Ovary (tissue), 9 donors: Measurements from ENCODE around the gene NEDD9. TPM values are rescaled to one million over a fixed set of nuclear protein-coding genes. Genes with fewer than 3 reads are reported as not detected.

ENCODE experiments used
- DNase-seq, 5 donors: peaks; one replicate each; pipeline ENCODE4 v3.0.0-alpha.2; 2019 to 2020
- H3K27ac ChIP-seq, 2 donors: fragments of 200-600 bp; one replicate each; pipeline versions ENCODE4 v1.5.1 to v1.8.0; 2019 to 2022
- H3K27me3 ChIP-seq: fragments of 200-600 bp; one replicate; pipeline ENCODE4 v1.8.0; 2022
- H3K36me3 ChIP-seq: fragments of 200-600 bp; sonication (generic); one replicate; pipeline ENCODE4 v1.5.1; 2019
- H3K4me1 ChIP-seq: one replicate; pipeline ENCODE4 v1.8.1; 2013; ENCODE audit warnings: mild to moderate bottlenecking, moderate library complexity; ENCODE audit not compliant: insufficient read depth
- H3K4me3 ChIP-seq: fragments of 200-600 bp; sonication (generic); one replicate; pipeline ENCODE4 v1.5.1; 2017
- H3K9me3 ChIP-seq, 2 donors: fragments of 200-600 bp in 1 of 2; sonication (generic) in 1 of 2; one replicate each; pipeline versions ENCODE4 v1.5.1 to v1.8.1; 2013 to 2019; ENCODE audit warnings: mild to moderate bottlenecking in 1 of 2, moderate library complexity in 1 of 2
- CTCF ChIP-seq, 3 donors: fragments of 450-650 bp in 2 of 3; fragments of 200-600 bp in 1 of 3; IDR thresholded peaks; one replicate each; pipeline versions ENCODE4 v1.5.1 to v1.8.0; 2016 to 2022; ENCODE audit warnings: antibody characterized with exemption in 3 of 3, mild to moderate bottlenecking in 1 of 3
- EP300 ChIP-seq: sonication (generic); formaldehyde crosslinking; IDR thresholded peaks from one replicate; pipeline ENCODE4 v1.6.1; 2017; ENCODE audit warnings: antibody characterized with exemption
- POLR2A ChIP-seq: fragments of 450-650 bp; IDR thresholded peaks from one replicate; pipeline ENCODE4 v1.6.1; 2017; ENCODE audit warnings: antibody characterized with exemption, mild to moderate bottlenecking, moderate library complexity
- WGBS, 3 donors: extraction: QIAGEN DNeasy Blood & Tissue Kit in 1 of 3; methylation state at CpG; one replicate each; pipeline versions ENCODE4 v1.1.5 to v1.1.7; 2013 to 2017; 5-methylcytosine and 5-hydroxymethylcytosine counted together
- intact Hi-C, 4 donors: fragments of 100-400 bp; cut with DNase I; formaldehyde crosslinking; loops; one replicate each; pipeline versions ENCODE4 v1.11.0 to v1.15.1; 2022 to 2023
- polyA plus RNA-seq, 2 donors: library from polyadenylated mRNA; stranded (reverse); fragments of 200-250 nt in 1 of 2; fragments of 350-450 nt in 1 of 2; fragmentation: Illumina TruSeq in 1 of 2; extraction: RNeasy Lipid Tissue Mini Kit (QIAGEN cat#74804) in 1 of 2; gene quantifications; one replicate each; pipeline ENCODE4 v1.2.3, GENCODE V29; 2013 to 2014
- total RNA-seq, 7 donors: library from RNA; depleted of rRNA in 2 of 7; stranded (reverse); fragments of >200 nt in 2 of 7; fragmentation: NEBNext Ultra II Directional in 3 of 7; extraction: Animal tissue kit (Norgen Biotek cat#: 25700) in 3 of 7; gene quantifications; one replicate each; pipeline versions ENCODE4 v1.1.0 to v1.2.4, GENCODE V29; 2016 to 2023
- donor health status: DM: no; HTN: no; CAD: no; lungs with moderate emphysema.
- donor health status: DM: no; HTN: no; CAD: no.
- donor health status: Bipolar disorder and iron deficiency.
- donor health status: DM: yes; HTN: yes; CAD: no.
- donor health status: DM: no; HTN: no; CAD: no.
- donor health status: DM: yes; HTN: yes; CAD: no.

The NEDD9 gene
- total and polyA plus RNA-seq, 9 donors: 5.0 to 49.4 (median 13.7) TPM

- no peak for DNase-seq
- Histone ChIP-seq H3K9me3 (peaks cover 0 to 4% of the 10 kb centered on the region in 2 donors), H3K27ac (no peak overlapping the region), H3K27me3 (no peaks in the 10 kb centered on the region), H3K36me3 (no peaks in the 10 kb centered on the region), H3K4me1 (no peaks in the 10 kb centered on the region), H3K4me3 (no peak overlapping the region)
- TF ChIP-seq CTCF (IDR thresholded peaks at IDR 0.05) (no peak), EP300 (no peak), POLR2A (no peak)
- intact Hi-C loops: no loop called here
- WGBS, 3 donors: 92 to 95% (median 94%) methylated on average over 5 of the region's 5 CpGs
Measured at GRCh38 chr6:11188161-11188915, 44.1 kb downstream of the NEDD9 start.

GRCh38 chr6:11187301-11187700, 45.2 kb downstream of the NEDD9 start:
- intact Hi-C loops: no loop called here
- no peak overlapping the region for H3K27ac ChIP-seq
- TF ChIP-seq EP300: no peak
- no peak for TF ChIP-seq POLR2A
- no peak for TF ChIP-seq CTCF (IDR thresholded peaks at IDR 0.05)
- no peaks in the 10 kb centered on the region for H3K36me3 ChIP-seq
- H3K4me3 ChIP-seq: no peak overlapping the region
- no peak for DNase-seq
- WGBS, 3 donors: 95 to 96% (median 95%) methylated on average over 6 of the region's 6 CpGs
- H3K27me3 ChIP-seq: no peaks in the 10 kb centered on the region
- H3K9me3 ChIP-seq: peaks cover 0 to 4% of the 10 kb centered on the region in 2 donors
- no peaks in the 10 kb centered on the region for H3K4me1 ChIP-seq

GRCh38 chr6:11185204-11185842, 47.1 kb downstream of the NEDD9 start:
- no peaks in the 10 kb centered on the region for H3K4me1 ChIP-seq
- no peaks in the 10 kb centered on the region for H3K27me3 ChIP-seq
- intact Hi-C loops: no loop called here
- no peak overlapping the region for H3K27ac ChIP-seq
- TF ChIP-seq CTCF (IDR thresholded peaks at IDR 0.05) (no peak), POLR2A (no peak), EP300 (no peak)
- H3K4me3 ChIP-seq: no peak overlapping the region
- no peaks in the 10 kb centered on the region for H3K36me3 ChIP-seq
- 89 to 93% (median 92%) methylated on average over 17 of the region's 17 CpGs for WGBS, 3 donors
- peaks cover 0 to 4% of the 10 kb centered on the region in 2 donors for H3K9me3 ChIP-seq
- DNase-seq: no peak

- no peak for DNase-seq
- Histone ChIP-seq H3K4me3 (no peak overlapping the region), H3K9me3 (peaks cover 0 to 4% of the 10 kb centered on the region in 2 donors), H3K36me3 (no peaks in the 10 kb centered on the region), H3K4me1 (no peaks in the 10 kb centered on the region), H3K27ac (no peak overlapping the region), H3K27me3 (no peaks in the 10 kb centered on the region)
- TF ChIP-seq EP300 (no peak), POLR2A (no peak), CTCF (IDR thresholded peaks at IDR 0.05) (no peak)
- 75 to 86% (median 84%) methylated on average over 3 of the region's 3 CpGs for WGBS, 3 donors
- intact Hi-C loops: no loop called here
Measured at GRCh38 chr6:11183761-11184362, 48.6 kb downstream of the NEDD9 start.
